AG10803 (cell line): Measurements from ENCODE around the gene RLN1.
"Not testable (repeated sequence)": the region's sequence is repeated elsewhere in the genome, so short reads cannot be mapped to it uniquely, and the experiment has no call there.

Experiments
- DNase-seq: peaks from one replicate; pipeline ENCODE4 v3.0.0; 2010; ENCODE audit warnings: low read depth
- H3K4me3 ChIP-seq: 2 replicates; pipeline ENCODE4 v1.5.1; 2011; ENCODE audit warnings: mild to moderate bottlenecking, low read length, control low read depth
- TF ChIP-seq, protein P1 (sequence below): conservative IDR thresholded peaks from 2 replicates; pipeline ENCODE4 v1.5.1; 2011; ENCODE audit warnings: mild to moderate bottlenecking, low read length, control low read depth, inconsistent platforms

Gene RLN1

DNA sequence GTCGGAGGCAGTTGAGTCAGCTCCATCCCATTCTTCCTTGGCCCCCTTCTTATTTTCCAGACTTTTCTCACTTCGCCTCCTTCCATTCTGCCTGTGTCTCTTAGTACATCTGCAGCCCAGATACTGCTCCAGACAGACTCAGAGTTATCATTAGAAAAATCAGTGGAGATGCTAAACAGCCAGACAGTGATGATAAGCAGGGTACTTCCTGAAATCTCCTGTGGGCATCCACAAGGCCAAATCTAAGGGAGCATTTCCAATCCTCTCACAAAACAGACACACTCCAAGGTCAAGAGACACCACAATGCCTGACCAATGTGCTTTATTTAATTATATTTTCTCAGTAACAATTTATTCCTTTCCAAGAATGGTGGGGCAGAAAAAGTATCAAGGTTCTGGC is 14.5 kb upstream of the RLN1 start:
- no peak for DNase-seq
- TF ChIP-seq, protein P1, sequence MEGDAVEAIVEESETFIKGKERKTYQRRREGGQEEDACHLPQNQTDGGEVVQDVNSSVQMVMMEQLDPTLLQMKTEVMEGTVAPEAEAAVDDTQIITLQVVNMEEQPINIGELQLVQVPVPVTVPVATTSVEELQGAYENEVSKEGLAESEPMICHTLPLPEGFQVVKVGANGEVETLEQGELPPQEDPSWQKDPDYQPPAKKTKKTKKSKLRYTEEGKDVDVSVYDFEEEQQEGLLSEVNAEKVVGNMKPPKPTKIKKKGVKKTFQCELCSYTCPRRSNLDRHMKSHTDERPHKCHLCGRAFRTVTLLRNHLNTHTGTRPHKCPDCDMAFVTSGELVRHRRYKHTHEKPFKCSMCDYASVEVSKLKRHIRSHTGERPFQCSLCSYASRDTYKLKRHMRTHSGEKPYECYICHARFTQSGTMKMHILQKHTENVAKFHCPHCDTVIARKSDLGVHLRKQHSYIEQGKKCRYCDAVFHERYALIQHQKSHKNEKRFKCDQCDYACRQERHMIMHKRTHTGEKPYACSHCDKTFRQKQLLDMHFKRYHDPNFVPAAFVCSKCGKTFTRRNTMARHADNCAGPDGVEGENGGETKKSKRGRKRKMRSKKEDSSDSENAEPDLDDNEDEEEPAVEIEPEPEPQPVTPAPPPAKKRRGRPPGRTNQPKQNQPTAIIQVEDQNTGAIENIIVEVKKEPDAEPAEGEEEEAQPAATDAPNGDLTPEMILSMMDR, result no peak

GRCh38 chr9:5352637-5353248 is 13.1 kb upstream of the RLN1 start:
- TF ChIP-seq, protein P1, result no peak
- no peak overlapping the region for H3K4me3 ChIP-seq
- DNase-seq, result no peak

More for the DNA sequence above, 14.5 kb upstream of the RLN1 start:
- no peak overlapping the region for H3K4me3 ChIP-seq

- DNase-seq, result no peak
- TF ChIP-seq, protein P1, result no peak
These were observed 3.0 kb downstream of the RLN1 start for GRCh38 chr9:5336688-5337087.

DNA sequence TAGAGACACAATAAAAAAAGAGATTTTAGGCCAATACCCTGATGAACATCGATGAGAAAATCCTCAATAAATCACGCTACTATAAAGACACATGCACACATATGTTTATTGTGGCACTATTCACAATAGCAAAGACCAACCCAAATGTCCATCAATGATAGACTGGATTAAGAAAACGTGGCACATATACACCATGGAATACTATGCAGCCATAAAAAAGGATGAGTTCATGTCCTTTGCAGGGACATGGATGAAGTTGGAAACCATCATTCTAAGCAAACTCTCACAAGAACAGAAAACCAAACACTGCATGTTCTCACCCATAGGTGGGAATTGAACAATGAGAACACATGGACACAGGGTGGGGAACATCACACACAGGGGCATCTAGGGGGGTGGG is 8.4 kb downstream of the RLN1 start:
- H3K4me3 ChIP-seq, DNase-seq: not testable (repeated sequence)

More at GRCh38 chr9:5336688-5337087, 3.0 kb downstream of the RLN1 start:
- H3K4me3 ChIP-seq, result no peak overlapping the region

DNA sequence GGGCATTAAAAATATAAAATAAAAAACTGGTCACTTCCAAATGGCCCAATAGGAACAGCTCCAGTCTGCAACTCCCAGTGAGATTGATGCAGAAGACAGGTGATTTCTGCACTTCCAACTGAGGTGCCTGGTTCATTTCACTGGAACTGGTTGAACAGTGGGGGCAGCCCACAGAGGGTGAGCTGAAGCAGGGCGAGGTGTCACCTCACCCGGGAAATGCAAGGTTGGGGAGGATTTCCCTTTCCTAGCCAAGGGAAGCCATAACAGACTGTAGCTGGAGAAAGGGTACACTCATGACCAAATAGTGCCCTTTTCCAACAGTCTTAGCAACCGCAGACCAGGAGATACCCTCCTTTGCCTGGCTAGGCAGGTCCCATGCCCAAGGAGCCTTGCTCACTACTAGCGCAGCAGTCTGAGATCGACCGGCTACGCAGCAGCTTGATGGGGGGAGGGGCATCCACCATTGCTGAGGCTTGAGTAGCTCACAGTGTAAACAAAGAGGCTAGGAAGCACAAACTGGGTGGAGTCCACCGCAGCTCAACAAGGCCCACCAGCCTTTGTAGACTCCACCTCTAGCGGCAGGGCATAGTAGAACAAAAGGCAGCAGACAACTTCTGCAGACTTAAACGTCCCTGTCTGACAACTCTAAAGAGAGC is 12.7 kb downstream of the RLN1 start:
- DNase-seq, result no peak
- no peak overlapping the region for H3K4me3 ChIP-seq
- TF ChIP-seq, protein P1, result no peak

DNA sequence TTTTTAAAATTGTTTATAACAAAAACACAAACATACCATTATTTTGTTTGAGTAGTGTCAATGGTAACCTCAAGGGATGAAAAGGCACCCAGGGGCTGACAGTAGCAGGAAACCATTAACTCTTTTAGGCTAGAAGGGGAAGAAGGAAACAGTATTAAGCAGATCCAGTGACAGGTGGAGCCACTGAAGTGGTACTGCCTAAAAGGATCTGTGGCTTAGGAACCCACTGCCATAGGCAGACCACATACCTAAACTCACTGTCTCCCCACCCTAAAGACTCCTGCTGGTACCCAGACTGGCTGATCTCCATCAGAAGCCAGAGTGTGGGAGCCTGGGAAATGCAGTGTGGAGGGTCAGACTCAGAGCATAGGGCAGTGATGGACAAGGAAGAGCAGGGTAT is 13.5 kb downstream of the RLN1 start:
- no peak overlapping the region for H3K4me3 ChIP-seq
- no peak for DNase-seq
- TF ChIP-seq, protein P1, result no peak

- not testable (repeated sequence) for DNase-seq, H3K4me3 ChIP-seq
These were observed 18.1 kb downstream of the RLN1 start for GRCh38 chr9:5321601-5322000.

DNA sequence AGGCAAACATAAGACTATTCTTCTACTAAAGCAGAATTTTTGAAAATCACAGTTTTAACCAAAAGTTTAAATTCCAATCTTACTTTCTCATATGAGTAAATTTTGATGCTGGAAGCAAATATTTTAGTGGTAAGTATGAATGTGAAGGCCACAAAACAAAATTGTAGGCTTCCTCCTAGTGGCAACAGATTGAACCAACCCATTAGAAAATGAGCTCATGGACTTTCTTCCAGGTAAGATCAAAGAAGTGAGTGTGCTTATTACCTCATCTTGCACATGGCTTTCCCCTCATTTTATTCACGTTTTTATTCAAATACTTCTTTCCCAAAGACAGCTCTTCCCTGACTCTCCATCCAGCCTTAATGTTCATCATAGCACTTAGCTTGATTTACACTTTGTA is 18.6 kb downstream of the RLN1 start:
- H3K4me3 ChIP-seq, result no peak overlapping the region
- DNase-seq, result no peak
- TF ChIP-seq, protein P1, result peak; percentile 15; the same call in 1 of the 2 replicates

DNA sequence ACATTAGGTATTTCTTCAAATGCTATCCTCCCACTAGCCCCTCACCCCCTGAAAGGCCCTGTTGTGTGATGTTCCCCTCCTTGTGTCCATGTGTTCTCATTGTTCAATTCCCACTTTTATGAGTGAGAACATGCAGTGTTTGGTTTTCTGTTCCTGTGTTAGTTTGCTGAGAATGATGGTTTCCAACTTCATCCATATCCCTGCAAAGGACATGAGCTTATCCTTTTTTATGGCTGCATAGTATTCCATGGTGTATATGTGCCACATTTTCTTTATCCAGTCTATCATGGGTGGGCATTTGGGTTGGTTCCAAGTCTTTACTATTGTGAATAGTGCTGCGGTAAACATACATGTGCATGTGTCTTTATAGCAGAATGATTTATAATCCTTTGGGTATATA is 23.3 kb downstream of the RLN1 start:
- not testable (repeated sequence) for H3K4me3 ChIP-seq, DNase-seq
